T-helper 1 cell treated with Interleukin-12 subunit alpha and Interleukin-12 subunit beta and Interleukin-4 antibody, amounts not matched to agents 30 μg/mL and 1 μg/mL, for 36 hours (primary cell): ENCODE measurements around the gene TVP23A.
"Not testable (repeated sequence)": the region's sequence is repeated elsewhere in the genome, so short reads cannot be mapped to it uniquely, and the experiment has no call there.

Experiments
- H3K27ac Mint-ChIP-seq: one replicate; pipeline ENCODE4 v1.8.0; 2021; ENCODE audit warnings: mild to moderate bottlenecking, mixed read lengths
- H3K27me3 Mint-ChIP-seq: one replicate; pipeline ENCODE4 v1.8.0; 2021; ENCODE audit warnings: low read depth, mixed read lengths
- H3K36me3 Mint-ChIP-seq: one replicate; pipeline ENCODE4 v1.8.0; 2021; ENCODE audit warnings: low read depth, mixed read lengths
- H3K4me1 Mint-ChIP-seq: one replicate; pipeline ENCODE4 v1.8.0; 2021; ENCODE audit warnings: low read depth, mixed read lengths
- H3K4me3 Mint-ChIP-seq: one replicate; pipeline ENCODE4 v1.8.0; 2021; ENCODE audit warnings: mild to moderate bottlenecking, moderate library complexity, mixed read lengths
- H3K9me3 Mint-ChIP-seq: one replicate; pipeline ENCODE4 v1.8.0; 2021; ENCODE audit warnings: mixed read lengths

Gene TVP23A

GRCh38 chr16:10788630-10789029 lies 30.0 kb downstream of the TVP23A start:
- not testable (repeated sequence) for H3K9me3 Mint-ChIP-seq, H3K27ac Mint-ChIP-seq, H3K36me3 Mint-ChIP-seq, H3K4me3 Mint-ChIP-seq, H3K4me1 Mint-ChIP-seq
- peaks cover 34% of the 10 kb centered on the region for H3K27me3 Mint-ChIP-seq

- Mint-ChIP-seq H3K36me3 (no peaks in the 10 kb centered on the region), H3K27ac (no peak overlapping the region), H3K4me1 (no peaks in the 10 kb centered on the region), H3K27me3 (peaks cover 38% of the 10 kb centered on the region), H3K9me3 (no peaks in the 10 kb centered on the region), H3K4me3 (no peak overlapping the region)
Observed at GRCh38 chr16:10787304-10787703, 31.3 kb downstream of the TVP23A start.

GRCh38 chr16:10782628-10783027 lies 36.0 kb downstream of the TVP23A start:
- Mint-ChIP-seq H3K4me1 (no peaks in the 10 kb centered on the region), H3K9me3 (no peaks in the 10 kb centered on the region), H3K36me3 (no peaks in the 10 kb centered on the region), H3K4me3 (no peak overlapping the region), H3K27me3 (peaks cover 50% of the 10 kb centered on the region), H3K27ac (no peak overlapping the region)

- peaks cover 45% of the 10 kb centered on the region for H3K27me3 Mint-ChIP-seq
- H3K9me3 Mint-ChIP-seq = no peaks in the 10 kb centered on the region
- H3K4me3 Mint-ChIP-seq = no peak overlapping the region
- no peak overlapping the region for H3K27ac Mint-ChIP-seq
- H3K36me3 Mint-ChIP-seq = no peaks in the 10 kb centered on the region
- peaks cover 3% of the 10 kb centered on the region for H3K4me1 Mint-ChIP-seq
Observed at GRCh38 chr16:10780628-10781027, 38.0 kb downstream of the TVP23A start.

- not testable (repeated sequence) for H3K4me3 Mint-ChIP-seq, H3K36me3 Mint-ChIP-seq, H3K27ac Mint-ChIP-seq, H3K9me3 Mint-ChIP-seq, H3K4me1 Mint-ChIP-seq
- H3K27me3 Mint-ChIP-seq = peaks cover 40% of the 10 kb centered on the region
Observed at GRCh38 chr16:10779908-10780307, 38.7 kb downstream of the TVP23A start.

- H3K9me3 Mint-ChIP-seq = no peaks in the 10 kb centered on the region
- peaks cover 3% of the 10 kb centered on the region for H3K4me1 Mint-ChIP-seq
- H3K27me3 Mint-ChIP-seq = peaks cover 35% of the 10 kb centered on the region
- no peak overlapping the region for H3K27ac Mint-ChIP-seq
- H3K36me3 Mint-ChIP-seq = no peaks in the 10 kb centered on the region
- no peak overlapping the region for H3K4me3 Mint-ChIP-seq
Observed at GRCh38 chr16:10777356-10777755, 41.2 kb downstream of the TVP23A start.

GRCh38 chr16:10776923-10777322 lies 41.7 kb downstream of the TVP23A start:
- not testable (repeated sequence) for H3K36me3 Mint-ChIP-seq

GRCh38 chr16:10776280-10776679 lies 42.3 kb downstream of the TVP23A start:
- no peak overlapping the region for H3K4me3 Mint-ChIP-seq
- H3K36me3 Mint-ChIP-seq = no peaks in the 10 kb centered on the region
- H3K27ac Mint-ChIP-seq = no peak overlapping the region
- H3K9me3 Mint-ChIP-seq = no peaks in the 10 kb centered on the region
- peaks cover 3% of the 10 kb centered on the region for H3K4me1 Mint-ChIP-seq
- H3K27me3 Mint-ChIP-seq = peaks cover 27% of the 10 kb centered on the region

More at GRCh38 chr16:10776923-10777322, 41.7 kb downstream of the TVP23A start:
- H3K4me1 Mint-ChIP-seq, H3K27ac Mint-ChIP-seq, H3K9me3 Mint-ChIP-seq, H3K4me3 Mint-ChIP-seq: not testable (repeated sequence)
- H3K27me3 Mint-ChIP-seq = peaks cover 31% of the 10 kb centered on the region

GRCh38 chr16:10770907-10771306 lies 47.7 kb downstream of the TVP23A start:
- Mint-ChIP-seq H3K9me3 (no peaks in the 10 kb centered on the region), H3K36me3 (no peaks in the 10 kb centered on the region), H3K27ac (no peak overlapping the region)

GRCh38 chr16:10769381-10769780 lies 49.2 kb downstream of the TVP23A start:
- peaks cover 18% of the 10 kb centered on the region for H3K4me1 Mint-ChIP-seq
- no peaks in the 10 kb centered on the region for H3K9me3 Mint-ChIP-seq
- H3K4me3 Mint-ChIP-seq = no peak overlapping the region
- H3K27ac Mint-ChIP-seq = no peak overlapping the region
- peaks cover 3% of the 10 kb centered on the region for H3K27me3 Mint-ChIP-seq
- H3K36me3 Mint-ChIP-seq = peaks cover 5% of the 10 kb centered on the region

More at GRCh38 chr16:10770907-10771306, 47.7 kb downstream of the TVP23A start:
- peaks cover 3% of the 10 kb centered on the region for H3K27me3 Mint-ChIP-seq
- peaks cover 7% of the 10 kb centered on the region for H3K4me1 Mint-ChIP-seq
- no peak overlapping the region for H3K4me3 Mint-ChIP-seq

- Mint-ChIP-seq H3K36me3 (peaks cover 20% of the 10 kb centered on the region), H3K9me3 (no peaks in the 10 kb centered on the region), H3K27ac (no peak overlapping the region), H3K4me1 (peaks cover 18% of the 10 kb centered on the region), H3K27me3 (no peaks in the 10 kb centered on the region), H3K4me3 (no peak overlapping the region)
Observed at GRCh38 chr16:10767127-10767526, 51.5 kb downstream of the TVP23A start.

- H3K27me3 Mint-ChIP-seq = no peaks in the 10 kb centered on the region
- H3K4me3 Mint-ChIP-seq = no peak overlapping the region
- no peaks in the 10 kb centered on the region for H3K9me3 Mint-ChIP-seq
- peaks cover 26% of the 10 kb centered on the region for H3K36me3 Mint-ChIP-seq
- H3K27ac Mint-ChIP-seq = peak overlapping the region; percentile 42
- peaks cover 14% of the 10 kb centered on the region for H3K4me1 Mint-ChIP-seq
Observed at GRCh38 chr16:10765772-10766171, 52.8 kb downstream of the TVP23A start.

GRCh38 chr16:10763456-10763855 lies 55.1 kb downstream of the TVP23A start:
- Mint-ChIP-seq H3K27me3 (no peaks in the 10 kb centered on the region), H3K27ac (no peak overlapping the region), H3K4me1 (peaks cover 14% of the 10 kb centered on the region), H3K9me3 (no peaks in the 10 kb centered on the region), H3K36me3 (peaks cover 41% of the 10 kb centered on the region), H3K4me3 (no peak overlapping the region)

GRCh38 chr16:10762336-10763016 lies 56.1 kb downstream of the TVP23A start:
- Mint-ChIP-seq H3K4me1 (peaks cover 14% of the 10 kb centered on the region), H3K27ac (no peak overlapping the region), H3K27me3 (no peaks in the 10 kb centered on the region), H3K36me3 (peaks cover 42% of the 10 kb centered on the region), H3K4me3 (no peak overlapping the region), H3K9me3 (no peaks in the 10 kb centered on the region)

- no peak overlapping the region for H3K4me3 Mint-ChIP-seq
- H3K27ac Mint-ChIP-seq = no peak overlapping the region
- peaks cover 46% of the 10 kb centered on the region for H3K36me3 Mint-ChIP-seq
- H3K9me3 Mint-ChIP-seq = no peaks in the 10 kb centered on the region
- H3K4me1 Mint-ChIP-seq = peaks cover 14% of the 10 kb centered on the region
- H3K27me3 Mint-ChIP-seq = no peaks in the 10 kb centered on the region
Observed at GRCh38 chr16:10761373-10761772, 57.2 kb downstream of the TVP23A start.

GRCh38 chr16:10760858-10761257 lies 57.7 kb downstream of the TVP23A start:
- H3K4me1 Mint-ChIP-seq = peaks cover 10% of the 10 kb centered on the region
- no peak overlapping the region for H3K27ac Mint-ChIP-seq
- no peaks in the 10 kb centered on the region for H3K9me3 Mint-ChIP-seq
- peaks cover 46% of the 10 kb centered on the region for H3K36me3 Mint-ChIP-seq
- no peak overlapping the region for H3K4me3 Mint-ChIP-seq
- no peaks in the 10 kb centered on the region for H3K27me3 Mint-ChIP-seq
